Uterus (tissue), 4 donors: ENCODE measurements around the gene ATP1B4. TPM values are rescaled to one million over a fixed set of nuclear protein-coding genes. Genes with fewer than 3 reads are reported as not detected.

Source experiments
- DNase-seq, 2 donors: peaks; one replicate each; pipeline ENCODE4 v3.0.0-alpha.2; 2019 to 2020
- H3K27ac ChIP-seq, 2 donors: fragments of 200-600 bp; sonication (generic); 1 replicate in 1 of 2; 2 replicates in 1 of 2; pipeline ENCODE4 v1.5.1; 2016 to 2018
- H3K27me3 ChIP-seq, 2 donors: fragments of 200-600 bp; sonication (generic); one replicate each; pipeline ENCODE4 v1.5.1; 2018 to 2019; ENCODE audit warnings: control low read depth in 1 of 2
- H3K36me3 ChIP-seq, 2 donors: fragments of 200-600 bp; sonication (generic); one replicate each; pipeline ENCODE4 v1.5.1; 2019; ENCODE audit warnings: control low read depth in 1 of 2
- H3K4me1 ChIP-seq, 2 donors: fragments of 200-600 bp; sonication (generic); one replicate each; pipeline ENCODE4 v1.5.1; 2018 to 2019; ENCODE audit warnings: control low read depth in 1 of 2
- H3K4me3 ChIP-seq, 2 donors: fragments of 200-600 bp; sonication (generic); 1 replicate in 1 of 2; 2 replicates in 1 of 2; pipeline ENCODE4 v1.5.1; 2018 to 2019; ENCODE audit warnings: mild to moderate bottlenecking in 1 of 2
- H3K9me3 ChIP-seq, 2 donors: fragments of 200-600 bp; sonication (generic); one replicate each; pipeline ENCODE4 v1.5.1; 2019; ENCODE audit warnings: control low read depth in 1 of 2
- POLR2A ChIP-seq, 2 donors: fragments of 450-650 bp; IDR thresholded peaks; one replicate each; pipeline ENCODE4 v1.6.1; 2016; ENCODE audit warnings: antibody characterized with exemption in 2 of 2, mild to moderate bottlenecking in 1 of 2, moderate library complexity in 1 of 2
- intact Hi-C: fragments of 100-400 bp; cut with DNase I; formaldehyde crosslinking; loops from one replicate; pipeline ENCODE4 v1.15.1; 2023; ENCODE audit warnings: low total_unique reads
- total RNA-seq, 4 donors: library from RNA; depleted of rRNA in 3 of 4; stranded (reverse); fragments of >200 nt in 3 of 4; gene quantifications; one replicate each; pipeline versions ENCODE4 v1.1.0 to v1.2.4, GENCODE V29; 2014 to 2023
- TF ChIP-seq, protein P1 (sequence below), 4 experiments: fragments of 200-600 bp in 2 of 4; fragments of 450-650 bp in 2 of 4; sonication (generic) in 2 of 4; IDR thresholded peaks; one replicate each; pipeline ENCODE4 v1.5.1; 2016 to 2019; ENCODE audit warnings: antibody characterized with exemption in 4 of 4, mild to moderate bottlenecking in 2 of 4, moderate library complexity in 1 of 4
- donor health status: DM: yes; HTN: yes; CAD: no.

ATP1B4 gene
- total RNA-seq, 4 donors from 2014 or later: not detected

- DNase-seq: no peak
- H3K4me3 ChIP-seq: no peak overlapping the region
- no peaks in the 10 kb centered on the region for H3K27me3 ChIP-seq
- no peaks in the 10 kb centered on the region for H3K9me3 ChIP-seq
- no peaks in the 10 kb centered on the region for H3K4me1 ChIP-seq
- H3K36me3 ChIP-seq: no peaks in the 10 kb centered on the region
- no peak overlapping the region for H3K27ac ChIP-seq
- no peak for TF ChIP-seq POLR2A (IDR thresholded peaks at IDR 0.05)
- TF ChIP-seq, protein P1, sequence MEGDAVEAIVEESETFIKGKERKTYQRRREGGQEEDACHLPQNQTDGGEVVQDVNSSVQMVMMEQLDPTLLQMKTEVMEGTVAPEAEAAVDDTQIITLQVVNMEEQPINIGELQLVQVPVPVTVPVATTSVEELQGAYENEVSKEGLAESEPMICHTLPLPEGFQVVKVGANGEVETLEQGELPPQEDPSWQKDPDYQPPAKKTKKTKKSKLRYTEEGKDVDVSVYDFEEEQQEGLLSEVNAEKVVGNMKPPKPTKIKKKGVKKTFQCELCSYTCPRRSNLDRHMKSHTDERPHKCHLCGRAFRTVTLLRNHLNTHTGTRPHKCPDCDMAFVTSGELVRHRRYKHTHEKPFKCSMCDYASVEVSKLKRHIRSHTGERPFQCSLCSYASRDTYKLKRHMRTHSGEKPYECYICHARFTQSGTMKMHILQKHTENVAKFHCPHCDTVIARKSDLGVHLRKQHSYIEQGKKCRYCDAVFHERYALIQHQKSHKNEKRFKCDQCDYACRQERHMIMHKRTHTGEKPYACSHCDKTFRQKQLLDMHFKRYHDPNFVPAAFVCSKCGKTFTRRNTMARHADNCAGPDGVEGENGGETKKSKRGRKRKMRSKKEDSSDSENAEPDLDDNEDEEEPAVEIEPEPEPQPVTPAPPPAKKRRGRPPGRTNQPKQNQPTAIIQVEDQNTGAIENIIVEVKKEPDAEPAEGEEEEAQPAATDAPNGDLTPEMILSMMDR (IDR thresholded peaks at IDR 0.05): no peak
- intact Hi-C loops: no loop called here
Measured at GRCh38 chrX:120419463-120419862, 57.6 kb downstream of the ATP1B4 start.

- no peak for TF ChIP-seq POLR2A (IDR thresholded peaks at IDR 0.05)
- TF ChIP-seq, protein P1 (IDR thresholded peaks at IDR 0.05): no peak
- no peak overlapping the region for H3K27ac ChIP-seq
- H3K4me1 ChIP-seq: no peaks in the 10 kb centered on the region
- intact Hi-C loops: no loop called here
- H3K4me3 ChIP-seq: no peak overlapping the region
- no peaks in the 10 kb centered on the region for H3K36me3 ChIP-seq
- no peak for DNase-seq
- no peaks in the 10 kb centered on the region for H3K9me3 ChIP-seq
- no peaks in the 10 kb centered on the region for H3K27me3 ChIP-seq
Measured at GRCh38 chrX:120426599-120426998, 64.7 kb downstream of the ATP1B4 start.

DNA sequence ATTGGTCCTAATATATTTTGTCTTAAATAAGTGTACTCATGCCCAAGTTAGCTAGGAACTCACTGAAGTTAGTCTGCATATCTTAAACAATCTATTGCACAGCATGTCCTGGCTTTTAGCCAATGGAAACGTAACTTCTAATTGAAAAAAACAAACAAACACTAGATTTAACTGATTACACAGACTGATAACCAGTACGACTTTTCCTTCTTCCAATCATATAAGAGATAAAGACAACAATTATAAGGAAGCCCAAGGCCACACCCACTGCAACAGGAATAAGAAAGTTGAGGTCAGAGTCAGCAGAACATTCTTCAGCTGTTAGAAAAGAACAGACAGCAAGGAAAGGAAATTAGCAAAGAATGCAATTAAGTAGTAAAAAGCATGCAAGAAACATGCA, 66.4 kb downstream of the ATP1B4 start:
- DNase-seq: no peak
- intact Hi-C loops: no loop called here
- no peaks in the 10 kb centered on the region for H3K36me3 ChIP-seq
- TF ChIP-seq POLR2A (IDR thresholded peaks at IDR 0.05): no peak
- TF ChIP-seq, protein P1 (IDR thresholded peaks at IDR 0.05): no peak
- no peaks in the 10 kb centered on the region for H3K27me3 ChIP-seq
- H3K9me3 ChIP-seq: no peaks in the 10 kb centered on the region
- no peaks in the 10 kb centered on the region for H3K4me1 ChIP-seq
- H3K4me3 ChIP-seq: no peak overlapping the region
- no peak overlapping the region for H3K27ac ChIP-seq

DNA sequence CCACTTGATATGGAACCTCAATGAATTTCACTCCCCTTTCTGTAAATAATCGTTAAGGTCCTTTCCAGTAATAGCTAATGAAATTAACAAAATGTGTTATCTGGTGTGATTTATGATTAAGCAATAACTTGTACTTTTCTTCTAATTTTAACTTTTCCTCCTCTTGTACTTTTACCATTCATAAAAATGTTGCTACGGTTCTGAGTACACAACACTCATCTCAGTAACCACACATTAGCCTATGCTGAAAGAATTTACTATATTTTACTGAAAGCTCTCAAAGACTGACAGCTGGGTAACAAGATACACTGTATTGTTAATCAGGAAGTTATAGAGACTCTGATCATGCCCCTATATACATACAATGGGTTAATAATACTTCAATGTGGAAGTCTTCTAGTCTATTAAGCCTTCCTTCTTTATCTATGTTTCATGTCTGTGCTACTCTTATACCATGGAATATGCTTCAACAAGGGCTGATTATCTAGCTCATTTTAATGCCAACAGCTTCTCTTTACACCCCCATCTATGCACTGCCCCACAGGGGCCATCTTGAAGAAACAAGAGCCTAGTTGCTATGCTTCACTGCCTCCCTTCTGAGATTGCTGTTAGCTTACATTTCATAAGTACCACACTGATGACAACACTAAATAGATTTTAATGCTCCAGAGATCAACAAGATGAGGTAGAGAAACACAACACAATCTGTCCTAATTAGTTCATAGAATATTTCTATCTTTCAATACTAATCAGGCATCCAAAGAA, 68.1 kb downstream of the ATP1B4 start:
- Histone ChIP-seq H3K4me1 (no peaks in the 10 kb centered on the region), H3K4me3 (no peak overlapping the region), H3K27me3 (no peaks in the 10 kb centered on the region), H3K9me3 (no peaks in the 10 kb centered on the region), H3K27ac (no peak overlapping the region), H3K36me3 (no peaks in the 10 kb centered on the region)
- TF ChIP-seq POLR2A (IDR thresholded peaks at IDR 0.05): no peak
- TF ChIP-seq, protein P1 (IDR thresholded peaks at IDR 0.05): no peak
- DNase-seq: no peak
- intact Hi-C loops: no loop called here

Other genes with a start within 250 kb of the ATP1B4 start
- under 1 TPM in 1 of 4 donors, not detected in 3; 0.82 TPM for gene RHOXF1, start 246.2 kb upstream of the ATP1B4 start, total RNA-seq
- gene RHOXF2, start 203.5 kb upstream of the ATP1B4 start, total RNA-seq: not detected
- 10 to 100 TPM in 3 of 4 donors, 1 to 10 TPM in 1; 7.6 to 32.4 (median 12.7) TPM for gene ZBTB33, start 111.3 kb upstream of the ATP1B4 start, total RNA-seq
- gene TMEM255A, start 50.6 kb upstream of the ATP1B4 start, total RNA-seq: 1 to 10 TPM in 3 of 4 donors, under 1 TPM in 1; 0.51 to 5.7 (median 1.6) TPM
- 100 to 1,000 TPM in 1 of 4 donors, 10 to 100 TPM in 3; 44.4 to 155 (median 81.8) TPM for gene LAMP2, start 107.2 kb downstream of the ATP1B4 start, total RNA-seq
- gene CUL4B, start 198.9 kb downstream of the ATP1B4 start, total RNA-seq: 10 to 100 TPM; 29.2 to 88.1 (median 44.0) TPM
- gene MCTS1, start 242.0 kb downstream of the ATP1B4 start, total RNA-seq: 10 to 100 TPM in 3 of 4 donors, 1 to 10 TPM in 1; 9.0 to 36.1 (median 22.6) TPM